LNCAP (cell line): ENCODE measurements around the gene OSR1.

ENCODE experiments used
- TF ChIP-seq, protein P1 (sequence below): fragments of 450-650 bp; IDR thresholded peaks from 2 replicates; pipeline ENCODE4 v1.5.1; 2017; ENCODE audit warnings: mild to moderate bottlenecking

Gene OSR1

GRCh38 chr2:19351899-19352697, 6.3 kb downstream of the OSR1 start:
- TF ChIP-seq, protein P1, sequence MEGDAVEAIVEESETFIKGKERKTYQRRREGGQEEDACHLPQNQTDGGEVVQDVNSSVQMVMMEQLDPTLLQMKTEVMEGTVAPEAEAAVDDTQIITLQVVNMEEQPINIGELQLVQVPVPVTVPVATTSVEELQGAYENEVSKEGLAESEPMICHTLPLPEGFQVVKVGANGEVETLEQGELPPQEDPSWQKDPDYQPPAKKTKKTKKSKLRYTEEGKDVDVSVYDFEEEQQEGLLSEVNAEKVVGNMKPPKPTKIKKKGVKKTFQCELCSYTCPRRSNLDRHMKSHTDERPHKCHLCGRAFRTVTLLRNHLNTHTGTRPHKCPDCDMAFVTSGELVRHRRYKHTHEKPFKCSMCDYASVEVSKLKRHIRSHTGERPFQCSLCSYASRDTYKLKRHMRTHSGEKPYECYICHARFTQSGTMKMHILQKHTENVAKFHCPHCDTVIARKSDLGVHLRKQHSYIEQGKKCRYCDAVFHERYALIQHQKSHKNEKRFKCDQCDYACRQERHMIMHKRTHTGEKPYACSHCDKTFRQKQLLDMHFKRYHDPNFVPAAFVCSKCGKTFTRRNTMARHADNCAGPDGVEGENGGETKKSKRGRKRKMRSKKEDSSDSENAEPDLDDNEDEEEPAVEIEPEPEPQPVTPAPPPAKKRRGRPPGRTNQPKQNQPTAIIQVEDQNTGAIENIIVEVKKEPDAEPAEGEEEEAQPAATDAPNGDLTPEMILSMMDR, result no peak

DNA sequence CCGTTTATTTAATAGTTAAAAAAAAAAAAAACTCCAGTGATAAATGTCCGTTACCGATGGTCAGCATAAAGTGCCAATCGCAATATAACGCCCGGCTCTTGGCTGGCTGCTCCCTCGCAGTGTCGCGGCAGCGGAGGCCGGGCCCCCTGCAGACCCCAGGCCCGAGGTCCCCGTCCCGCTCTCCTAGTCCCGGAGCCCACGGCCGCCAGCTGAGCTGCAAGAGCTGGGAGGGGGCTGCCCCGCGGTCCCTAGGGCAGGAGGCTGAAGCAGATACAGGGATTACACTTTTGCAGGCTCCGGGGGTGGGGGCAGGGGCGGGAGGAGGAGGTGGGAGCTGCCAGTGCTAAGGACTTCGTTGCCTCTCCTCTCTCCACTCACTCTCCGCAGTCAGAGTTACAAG, 6.9 kb downstream of the OSR1 start:
- TF ChIP-seq, protein P1, result no peak

DNA sequence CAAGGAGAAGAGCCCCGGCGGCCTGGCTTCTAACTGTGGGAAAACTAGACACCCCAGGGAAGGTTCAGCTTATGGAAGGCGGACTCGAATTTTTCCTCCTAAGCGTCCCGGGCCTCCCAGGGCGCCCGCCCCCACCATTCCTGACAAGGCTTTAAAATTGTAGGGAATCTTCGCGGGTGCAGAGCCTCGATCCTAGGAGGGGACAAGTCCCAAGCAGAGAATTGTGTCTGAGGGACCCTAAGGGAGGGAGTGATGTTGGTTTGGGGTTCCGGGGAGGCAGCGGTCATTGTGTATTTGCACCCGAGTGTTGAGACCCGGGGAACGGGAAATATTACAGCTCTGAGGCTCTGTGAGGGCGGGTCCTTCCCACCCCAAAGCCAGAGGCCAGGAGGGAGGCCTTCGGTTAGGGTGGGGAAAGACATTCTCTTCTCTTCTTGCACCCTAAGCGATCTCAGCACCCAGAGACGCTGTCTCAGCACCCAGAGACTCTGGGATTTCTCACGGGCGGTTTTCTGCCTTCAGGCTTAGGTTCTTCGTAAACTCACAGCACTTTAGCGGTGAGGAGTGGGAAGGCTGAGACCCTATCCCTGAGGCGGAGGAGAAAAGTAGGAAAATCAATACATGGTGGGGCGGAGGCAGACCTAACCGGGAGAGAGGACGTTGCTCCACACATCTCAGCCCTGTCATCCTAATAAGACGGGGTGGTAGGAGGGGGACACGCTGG, 7.6 kb downstream of the OSR1 start:
- TF ChIP-seq, protein P1, result no peak

GRCh38 chr2:19349911-19350677, 8.3 kb downstream of the OSR1 start:
- TF ChIP-seq, protein P1, result peak; percentile 51

GRCh38 chr2:19348692-19349091, 9.7 kb downstream of the OSR1 start:
- TF ChIP-seq, protein P1, result no peak

DNA sequence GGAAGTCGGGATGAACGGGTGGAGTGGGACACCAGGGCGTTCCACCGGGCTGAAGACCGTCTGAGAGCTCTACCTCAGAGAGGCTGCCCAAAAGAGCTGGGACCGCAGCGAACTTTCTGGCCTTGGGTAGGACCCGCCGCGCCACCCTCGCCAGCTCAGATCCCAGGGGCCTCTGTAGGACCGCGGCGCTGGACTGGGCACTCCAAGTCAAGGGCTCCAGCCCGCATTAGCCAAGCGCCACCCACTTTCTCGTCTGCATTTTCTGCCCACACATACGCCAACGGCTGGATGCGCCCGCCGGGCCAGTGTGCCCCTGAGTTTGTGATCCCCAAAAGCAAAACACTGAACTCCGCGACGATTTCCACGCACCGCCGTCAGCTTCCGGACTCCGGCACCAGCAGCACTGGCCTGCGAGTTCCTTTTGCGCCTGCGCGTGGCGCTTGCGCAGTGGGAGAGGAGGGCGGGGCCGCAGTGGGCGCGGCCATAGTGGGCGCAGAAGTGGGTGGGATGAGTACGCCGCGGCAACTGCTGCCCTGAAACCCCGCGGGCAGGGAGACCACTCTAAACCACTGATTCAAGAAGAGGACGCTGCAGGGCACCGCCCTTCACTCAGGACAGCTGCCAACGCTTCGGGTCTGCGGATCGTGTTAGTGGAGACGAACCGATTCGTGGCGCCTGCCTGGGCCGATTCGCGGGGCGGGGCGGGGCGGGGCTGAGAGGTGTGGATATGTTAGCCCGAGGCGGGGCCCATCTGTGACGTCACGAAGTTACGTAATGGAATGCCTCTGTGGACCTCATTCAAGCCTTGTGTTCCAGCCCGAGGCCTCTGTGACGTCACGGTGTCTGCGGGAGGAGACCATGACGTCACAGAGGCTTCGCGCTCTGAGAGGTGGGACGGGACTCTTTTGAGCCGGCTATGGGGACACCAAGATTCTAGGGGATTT, 10.5 kb downstream of the OSR1 start:
- TF ChIP-seq, protein P1, result no peak
